HUES64 (cell line): Measurements from ENCODE around the gene NELFCD.

ENCODE experiments used
- H3K27ac ChIP-seq: 2 replicates; pipeline ENCODE4 v1.7.0; 2013; ENCODE audit warnings: low read depth, low read length, inconsistent platforms
- H3K27me3 ChIP-seq: 2 replicates; pipeline ENCODE4 v1.6.1; 2013; ENCODE audit warnings: mild to moderate bottlenecking, low read length; ENCODE audit not compliant: insufficient read depth
- H3K36me3 ChIP-seq: 2 replicates; pipeline ENCODE4 v1.6.1; 2013; ENCODE audit warnings: mild to moderate bottlenecking, low read length; ENCODE audit not compliant: insufficient read depth
- H3K4me1 ChIP-seq: 2 replicates; pipeline ENCODE4 v1.6.1; 2013; ENCODE audit warnings: mild to moderate bottlenecking, low read length, moderate library complexity; ENCODE audit not compliant: insufficient read depth
- H3K4me3 ChIP-seq: 2 replicates; pipeline ENCODE4 v1.5.1; 2013; ENCODE audit warnings: mild to moderate bottlenecking, low read length, moderate library complexity
- H3K9ac ChIP-seq: 2 replicates; pipeline ENCODE4 v1.6.1; 2013; ENCODE audit warnings: mild to moderate bottlenecking, low read depth, low read length
- H3K9me3 ChIP-seq: 2 replicates; pipeline ENCODE4 v1.6.1; 2013; ENCODE audit warnings: low read depth, low read length; ENCODE audit not compliant: insufficient read depth
- WGBS: fragments of 150-250, 120-280 bp; methylation state at CpG from one replicate; pipeline ENCODE4 v1.1.7; 2013; ENCODE audit warnings: missing lambda C conversion rate; 5-methylcytosine and 5-hydroxymethylcytosine counted together

NELFCD gene

GRCh38 chr20:59013959-59014608 lies 33.0 kb downstream of the NELFCD start:
- 94% methylated on average over 13 of the region's 13 CpGs for WGBS
- H3K9ac ChIP-seq, result no peak overlapping the region
- peaks cover under 1% of the 10 kb centered on the region; the same call in 1 of the 2 replicates for H3K27me3 ChIP-seq
- no peaks in the 10 kb centered on the region for H3K9me3 ChIP-seq
- no peaks in the 10 kb centered on the region for H3K36me3 ChIP-seq
- H3K4me3 ChIP-seq, result no peak overlapping the region
- no peak overlapping the region for H3K27ac ChIP-seq
- peaks cover 6% of the 10 kb centered on the region; the same call in 1 of the 2 replicates for H3K4me1 ChIP-seq

- Histone ChIP-seq H3K9me3 (no peaks in the 10 kb centered on the region), H3K27me3 (no peaks in the 10 kb centered on the region; the same call in 1 of the 2 replicates), H3K27ac (no peak overlapping the region), H3K4me1 (peaks cover 6% of the 10 kb centered on the region; the same call in 1 of the 2 replicates), H3K9ac (no peak overlapping the region), H3K4me3 (no peak overlapping the region), H3K36me3 (no peaks in the 10 kb centered on the region)
- 94% methylated on average over 17 of the region's 17 CpGs for WGBS
These were observed 33.8 kb downstream of the NELFCD start for GRCh38 chr20:59014680-59015389.

- Histone ChIP-seq H3K9ac (no peak overlapping the region), H3K36me3 (no peaks in the 10 kb centered on the region), H3K27me3 (no peaks in the 10 kb centered on the region; the same call in 1 of the 2 replicates), H3K4me1 (peaks cover 5% of the 10 kb centered on the region; the same call in 1 of the 2 replicates), H3K27ac (no peak overlapping the region), H3K4me3 (no peak overlapping the region), H3K9me3 (no peaks in the 10 kb centered on the region)
- WGBS, result 91% methylated on average over 16 of the region's 16 CpGs
These were observed 34.4 kb downstream of the NELFCD start for GRCh38 chr20:59015411-59015810.

- Histone ChIP-seq H3K9ac (no peak overlapping the region), H3K4me3 (no peak overlapping the region), H3K4me1 (peaks cover 2% of the 10 kb centered on the region; the same call in 1 of the 2 replicates), H3K27me3 (no peaks in the 10 kb centered on the region; the same call in 1 of the 2 replicates), H3K27ac (no peak overlapping the region), H3K9me3 (no peaks in the 10 kb centered on the region), H3K36me3 (no peaks in the 10 kb centered on the region)
- WGBS, result 85% methylated on average over 16 of the region's 16 CpGs
These were observed 35.0 kb downstream of the NELFCD start for GRCh38 chr20:59015812-59016711.

GRCh38 chr20:59016795-59017492 lies 35.9 kb downstream of the NELFCD start:
- WGBS, result 80% methylated on average over 4 of the region's 4 CpGs
- H3K27ac ChIP-seq, result no peak overlapping the region
- H3K9ac ChIP-seq, result no peak overlapping the region
- H3K4me1 ChIP-seq, result peaks cover 6% of the 10 kb centered on the region; the same call in 1 of the 2 replicates
- no peaks in the 10 kb centered on the region for H3K9me3 ChIP-seq
- no peaks in the 10 kb centered on the region; the same call in 1 of the 2 replicates for H3K27me3 ChIP-seq
- H3K4me3 ChIP-seq, result no peak overlapping the region
- H3K36me3 ChIP-seq, result no peaks in the 10 kb centered on the region

GRCh38 chr20:59017493-59018231 lies 36.6 kb downstream of the NELFCD start:
- Histone ChIP-seq H3K9me3 (no peaks in the 10 kb centered on the region), H3K4me1 (peaks cover 6% of the 10 kb centered on the region; the same call in 1 of the 2 replicates), H3K27ac (no peak overlapping the region), H3K27me3 (no peaks in the 10 kb centered on the region; the same call in 1 of the 2 replicates), H3K36me3 (peaks cover 5% of the 10 kb centered on the region; the same call in 1 of the 2 replicates), H3K4me3 (no peak overlapping the region), H3K9ac (no peak overlapping the region)
- WGBS, result 94% methylated on average over 16 of the region's 16 CpGs

GRCh38 chr20:59018817-59019216 lies 37.8 kb downstream of the NELFCD start:
- H3K4me3 ChIP-seq, result no peak overlapping the region
- H3K9ac ChIP-seq, result no peak overlapping the region
- no peaks in the 10 kb centered on the region for H3K27me3 ChIP-seq
- peaks cover 17% of the 10 kb centered on the region; the same call in 1 of the 2 replicates for H3K36me3 ChIP-seq
- no peaks in the 10 kb centered on the region for H3K9me3 ChIP-seq
- 94% methylated on average over 10 of the region's 10 CpGs for WGBS
- peaks cover 6% of the 10 kb centered on the region; the same call in 1 of the 2 replicates for H3K4me1 ChIP-seq
- no peak overlapping the region for H3K27ac ChIP-seq

- WGBS, result 92% methylated on average over 5 of the region's 5 CpGs
- peaks cover 6% of the 10 kb centered on the region; the same call in 1 of the 2 replicates for H3K4me1 ChIP-seq
- H3K9me3 ChIP-seq, result no peaks in the 10 kb centered on the region
- H3K27ac ChIP-seq, result no peak within 1 kb of the TSS
- no peak within 1 kb of the TSS for H3K4me3 ChIP-seq
- H3K27me3 ChIP-seq, result 0 out of 2 replicates have a peak, but pooled peaks cover under 1% of the 10 kb centered on the region
- no peak within 1 kb of the TSS for H3K9ac ChIP-seq
- peaks cover 21% of the 10 kb centered on the region; the same call in 1 of the 2 replicates for H3K36me3 ChIP-seq
These were observed 38.2 kb downstream of the NELFCD start, which contains the start of gene TUBB1 for GRCh38 chr20:59019217-59019616. Gene TUBB1 (plus strand): TSS chr20:59019429. CDS start chr20:59019523, 94 bp downstream.

- Histone ChIP-seq H3K27me3 (peaks cover 5% of the 10 kb centered on the region; the same call in 1 of the 2 replicates), H3K36me3 (peaks cover 38% of the 10 kb centered on the region), H3K4me3 (no peak overlapping the region), H3K27ac (no peak overlapping the region), H3K9me3 (no peaks in the 10 kb centered on the region), H3K4me1 (peaks cover 11% of the 10 kb centered on the region; the same call in 1 of the 2 replicates), H3K9ac (no peak overlapping the region)
- WGBS, result 37% methylated on average over 5 of the region's 5 CpGs
These were observed 40.0 kb downstream of the NELFCD start for GRCh38 chr20:59020938-59021551.
